GM21526 (cell line): ENCODE data around the gene SLC6A4.
A peak's percentile ranks its signal among the peaks of the same experiment; 100 is the strongest.
"Not testable (repeated sequence)": the region's sequence is repeated elsewhere in the genome, so short reads cannot be mapped to it uniquely, and the experiment has no call there.

Source experiments
- ATAC-seq: cut with Tn5 transposase; IDR thresholded peaks from one replicate; pipeline ENCODE4 v1.9.1; 2021; ENCODE audit warnings: moderate library complexity; ENCODE audit not compliant: unreplicated experiment, low FRiP score

SLC6A4 gene

GRCh38 chr17:30186761-30187160 lies 48.7 kb downstream of the SLC6A4 start:
- no peak for ATAC-seq

DNA sequence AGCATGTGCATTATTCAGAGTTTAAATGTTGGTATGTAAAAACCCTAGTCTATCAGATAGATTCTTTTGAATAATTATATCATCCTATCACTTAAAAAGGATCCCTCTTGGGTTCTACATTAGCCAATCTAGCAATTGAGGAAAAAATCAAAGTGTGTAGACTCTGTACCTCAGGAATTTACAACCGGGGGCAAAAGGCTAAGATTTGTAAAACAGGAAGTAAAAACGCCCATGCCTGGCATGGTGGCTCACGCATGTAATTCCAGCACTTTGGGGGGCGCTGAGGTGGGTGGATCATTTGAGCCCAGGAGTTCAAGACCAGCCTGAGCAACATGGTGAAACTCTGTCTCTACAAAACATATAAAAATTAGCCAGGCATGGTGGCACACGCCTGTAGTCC lies 58.6 kb downstream of the SLC6A4 start:
- ATAC-seq: no peak

- ATAC-seq: no peak
Observed at GRCh38 chr17:30174556-30174955, 60.9 kb downstream of the SLC6A4 start.

GRCh38 chr17:30173649-30174048 lies 61.8 kb downstream of the SLC6A4 start:
- ATAC-seq: peak; percentile 76

DNA sequence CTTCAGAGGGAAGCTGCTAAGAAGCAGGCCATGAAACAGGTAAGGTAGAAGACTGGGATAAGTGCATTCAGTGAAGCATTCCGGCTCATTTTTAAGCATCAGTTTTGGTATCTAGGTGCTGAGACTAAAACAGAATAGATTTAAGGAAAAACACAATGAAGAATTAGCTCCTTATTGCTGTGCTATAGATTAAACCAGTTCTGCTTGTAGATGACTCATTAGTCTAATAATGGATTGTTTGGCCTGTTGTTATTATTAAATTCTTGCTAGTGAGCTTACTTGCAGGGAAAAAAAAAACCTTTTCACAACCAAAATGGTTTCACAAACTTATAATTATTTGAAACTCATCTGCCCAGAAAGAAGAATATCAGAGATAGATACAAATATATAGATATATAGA lies 62.9 kb downstream of the SLC6A4 start:
- no peak for ATAC-seq

DNA sequence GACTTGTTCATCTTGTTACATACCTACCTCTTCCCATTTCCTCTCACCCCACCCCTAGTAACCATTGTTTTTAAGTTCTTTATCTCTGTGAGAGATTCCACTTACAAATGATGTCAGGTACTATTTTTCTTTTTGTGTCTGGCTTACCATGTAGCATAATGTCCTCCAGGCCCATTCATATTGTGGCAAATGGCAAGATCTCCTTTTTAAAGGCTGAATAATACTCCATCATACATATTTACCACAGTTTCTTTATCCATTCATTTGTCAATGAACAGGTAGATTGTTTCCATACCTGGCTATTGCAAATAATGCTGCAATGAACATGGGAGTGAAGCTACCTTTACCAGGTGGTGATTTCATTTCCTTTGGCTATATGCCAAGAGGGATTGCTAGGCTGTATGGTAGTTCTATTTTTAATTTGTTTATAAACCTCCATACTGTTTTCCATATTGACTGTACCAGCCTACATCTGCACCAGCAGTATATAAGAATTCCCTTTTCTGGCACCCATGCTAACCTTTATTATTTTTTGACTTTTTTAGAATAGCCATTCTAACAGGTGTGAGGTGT lies 65.0 kb downstream of the SLC6A4 start:
- ATAC-seq: no peak

- no peak for ATAC-seq
Observed at GRCh38 chr17:30165960-30166359, 69.5 kb downstream of the SLC6A4 start.

GRCh38 chr17:30165147-30165546 lies 70.3 kb downstream of the SLC6A4 start:
- no peak for ATAC-seq

GRCh38 chr17:30164531-30164930 lies 71.0 kb downstream of the SLC6A4 start:
- no peak for ATAC-seq

- no peak for ATAC-seq
Observed at GRCh38 chr17:30161601-30162000, 73.9 kb downstream of the SLC6A4 start.

DNA sequence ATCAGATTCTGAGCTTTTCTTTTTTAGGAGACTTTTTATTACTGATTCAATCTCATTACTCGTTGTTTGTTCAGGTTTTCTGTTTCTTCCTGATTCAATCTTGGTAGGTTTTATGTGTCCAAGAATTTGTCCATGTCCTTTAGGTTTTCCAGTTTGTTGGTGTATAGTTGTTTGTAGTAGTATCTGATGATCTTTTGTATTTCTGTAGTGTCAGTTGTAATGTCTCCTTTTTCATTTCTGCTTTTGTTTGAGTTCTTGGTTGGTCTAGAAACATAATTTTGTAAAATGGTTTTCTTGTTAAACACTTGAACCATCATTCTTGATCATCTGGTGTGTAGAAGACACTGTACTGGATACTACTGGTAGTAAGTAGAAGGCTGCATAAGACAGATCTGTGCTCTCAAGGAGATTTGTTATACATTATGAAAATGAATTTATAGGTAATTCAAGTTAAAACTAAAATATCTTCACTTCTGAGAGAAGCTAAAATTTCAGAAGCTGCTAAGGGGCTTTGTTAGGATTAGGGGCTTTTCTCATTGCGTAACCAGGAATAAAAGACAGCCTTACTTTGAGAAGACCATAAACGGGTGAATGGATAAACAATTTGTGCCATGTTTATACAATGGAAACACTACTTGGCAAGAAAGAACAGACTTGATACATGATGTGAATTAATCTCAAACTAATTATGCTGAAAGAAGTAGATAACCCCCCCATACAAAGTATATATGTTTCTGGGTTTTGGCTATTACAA lies 74.9 kb downstream of the SLC6A4 start:
- ATAC-seq: no peak

DNA sequence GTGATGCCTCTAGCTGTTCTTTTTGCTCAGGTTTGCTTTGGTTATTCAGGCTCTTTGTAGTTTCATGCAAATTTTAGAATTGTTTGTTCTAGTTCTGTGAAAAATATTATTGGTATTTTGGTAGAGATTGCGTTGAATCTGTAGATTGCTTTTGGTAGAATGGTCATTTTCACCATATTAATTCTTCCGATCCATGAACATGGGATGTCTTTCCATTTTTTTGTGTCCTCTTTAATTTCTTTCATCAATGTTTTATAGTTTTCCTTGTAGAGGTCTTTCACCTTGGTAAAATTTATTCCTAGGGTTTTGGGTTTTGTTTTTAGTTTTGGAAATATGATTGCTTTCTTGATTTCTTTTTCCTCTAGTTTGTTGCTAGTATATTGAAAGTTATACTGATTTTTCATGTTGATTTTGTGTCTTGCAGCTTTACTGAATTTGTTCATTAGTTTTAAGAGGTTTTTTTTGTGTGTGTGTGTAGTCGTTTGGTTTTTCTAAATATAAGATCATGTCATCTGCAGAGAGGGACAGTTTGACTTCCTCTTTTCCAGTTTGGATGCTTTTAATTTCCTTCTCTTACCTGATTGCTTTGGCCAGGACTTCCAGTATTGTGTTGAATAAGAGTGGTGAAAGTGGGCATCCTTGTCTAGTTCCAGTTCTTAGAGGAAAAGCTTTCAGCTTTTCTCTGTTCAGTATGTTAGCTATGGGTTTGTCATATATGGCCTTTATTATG lies 76.4 kb downstream of the SLC6A4 start:
- no peak for ATAC-seq

DNA sequence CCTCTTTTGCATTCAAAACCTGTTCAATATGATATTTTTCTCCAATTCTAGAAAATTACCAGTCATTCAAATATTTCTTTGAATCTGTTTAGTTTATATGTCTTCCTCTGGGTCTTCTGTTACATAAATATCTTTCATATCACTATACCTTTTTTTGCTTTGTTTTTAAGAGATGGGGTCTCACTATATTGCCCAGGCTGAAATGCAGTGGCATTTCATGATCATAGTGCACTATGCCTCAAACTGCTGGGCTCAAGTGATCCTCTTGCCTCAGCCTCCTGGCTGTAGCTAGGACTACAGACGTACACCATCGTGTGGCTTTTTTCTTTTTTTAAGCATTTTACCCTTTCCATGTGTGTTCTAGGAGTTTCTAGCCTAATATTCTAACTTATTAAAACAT lies 80.1 kb downstream of the SLC6A4 start:
- no peak for ATAC-seq

DNA sequence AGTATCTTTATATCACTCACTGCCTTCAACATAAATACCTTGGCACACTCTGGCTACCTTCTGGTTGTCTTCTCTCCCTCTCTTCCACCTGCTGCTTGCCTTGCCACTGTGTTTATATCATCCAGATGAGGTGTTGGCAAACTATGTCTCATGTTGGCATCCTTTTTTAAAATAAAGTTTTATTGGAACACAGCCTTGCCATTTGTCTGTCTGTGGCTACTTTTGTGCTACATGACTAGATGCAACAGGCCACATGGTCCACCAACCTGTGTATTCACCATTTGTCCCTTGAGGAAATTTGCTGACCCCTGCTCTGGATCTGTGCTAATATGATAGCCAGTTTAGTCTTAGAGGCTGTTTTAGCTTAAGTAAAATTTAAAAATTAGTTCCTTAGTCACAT lies 82.0 kb downstream of the SLC6A4 start:
- no peak for ATAC-seq

- ATAC-seq: no peak
Observed at GRCh38 chr17:30151471-30151870, 84.0 kb downstream of the SLC6A4 start.

GRCh38 chr17:30148376-30148775 lies 87.1 kb downstream of the SLC6A4 start:
- no peak for ATAC-seq

DNA sequence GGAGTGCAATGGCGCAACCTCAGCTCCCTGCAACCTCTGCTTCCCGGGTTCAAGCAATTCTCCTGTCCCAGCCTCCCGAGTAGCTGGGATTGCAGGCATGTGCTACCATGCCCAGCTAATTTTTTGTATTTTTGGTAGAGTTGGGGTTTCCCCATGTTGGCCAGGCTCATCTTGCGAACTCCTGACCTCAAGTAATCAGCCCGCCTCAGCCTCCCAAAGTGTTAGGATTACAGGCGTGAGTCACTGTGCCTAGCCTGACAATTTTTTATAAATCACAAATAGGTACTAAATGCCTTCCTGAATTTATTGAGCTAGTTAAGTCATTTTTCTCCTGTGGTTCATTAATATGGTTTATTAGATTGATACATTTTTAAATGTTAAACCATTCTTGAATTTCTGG lies 87.6 kb downstream of the SLC6A4 start:
- ATAC-seq: not testable (repeated sequence)
